BLaER1 (cell line): Measurements from ENCODE around the gene ZNF83.
"Not testable (repeated sequence)": the region's sequence is repeated elsewhere in the genome, so short reads cannot be mapped to it uniquely, and the experiment has no call there.

Source experiments
- H3K27ac ChIP-seq: shearing (Covaris generic); formaldehyde crosslinking; 2 replicates; pipeline ENCODE4 v1.8.1; 2022
- H3K27me3 ChIP-seq: shearing (Covaris generic); formaldehyde crosslinking; 2 replicates; pipeline ENCODE4 v1.8.1; 2022
- H3K36me3 ChIP-seq: shearing (Covaris generic); formaldehyde crosslinking; 2 replicates; pipeline ENCODE4 v1.8.1; 2022
- H3K4me1 ChIP-seq: shearing (Covaris generic); formaldehyde crosslinking; 2 replicates; pipeline ENCODE4 v1.8.1; 2022
- H3K4me2 ChIP-seq: shearing (Covaris generic); formaldehyde crosslinking; 2 replicates; pipeline ENCODE4 v1.8.1; 2022
- H3K4me3 ChIP-seq: shearing (Covaris generic); formaldehyde crosslinking; 2 replicates; pipeline ENCODE4 v1.8.1; 2022
- H3K9ac ChIP-seq: shearing (Covaris generic); formaldehyde crosslinking; 2 replicates; pipeline ENCODE4 v1.8.1; 2022
- H3K9me3 ChIP-seq: shearing (Covaris generic); formaldehyde crosslinking; 2 replicates; pipeline ENCODE4 v1.8.1; 2022
- H4K20me1 ChIP-seq: shearing (Covaris generic); formaldehyde crosslinking; 2 replicates; pipeline ENCODE4 v1.8.1; 2022
- Cebpa-rat ChIP-seq: shearing (Covaris generic); IDR thresholded peaks from 2 replicates; pipeline ENCODE4 v1.8.1; 2022

ZNF83 gene

GRCh38 chr19:52646571-52647217 is 8.5 kb upstream of the ZNF83 start:
- Histone ChIP-seq H4K20me1 (no peaks in the 10 kb centered on the region), H3K9ac (no peak overlapping the region), H3K27ac (no peak overlapping the region), H3K27me3 (no peaks in the 10 kb centered on the region), H3K4me3 (no peak overlapping the region), H3K36me3 (peaks cover 74% of the 10 kb centered on the region), H3K4me2 (no peak overlapping the region), H3K9me3 (peaks cover 63% of the 10 kb centered on the region), H3K4me1 (no peaks in the 10 kb centered on the region)
- TF ChIP-seq Cebpa-rat: no peak

GRCh38 chr19:52640916-52641315 is 2.8 kb upstream of the ZNF83 start:
- no peak overlapping the region for H3K4me3 ChIP-seq
- H3K36me3 ChIP-seq: peaks cover 16% of the 10 kb centered on the region
- TF ChIP-seq Cebpa-rat: no peak
- no peak overlapping the region for H3K9ac ChIP-seq
- H3K9me3 ChIP-seq: peaks cover 5% of the 10 kb centered on the region
- no peak overlapping the region for H3K4me2 ChIP-seq
- no peak overlapping the region for H3K27ac ChIP-seq
- no peaks in the 10 kb centered on the region for H4K20me1 ChIP-seq
- H3K4me1 ChIP-seq: peaks cover 22% of the 10 kb centered on the region
- H3K27me3 ChIP-seq: no peaks in the 10 kb centered on the region

- peaks cover 17% of the 10 kb centered on the region for H3K36me3 ChIP-seq
- H3K4me3 ChIP-seq: no peak overlapping the region
- H3K9ac ChIP-seq: no peak overlapping the region
- no peaks in the 10 kb centered on the region for H3K9me3 ChIP-seq
- no peak overlapping the region for H3K27ac ChIP-seq
- H3K4me1 ChIP-seq: peaks cover 22% of the 10 kb centered on the region
- H3K27me3 ChIP-seq: no peaks in the 10 kb centered on the region
- TF ChIP-seq Cebpa-rat: no peak
- H4K20me1 ChIP-seq: no peaks in the 10 kb centered on the region
- no peak overlapping the region for H3K4me2 ChIP-seq
Observed at GRCh38 chr19:52639996-52640395, 1.8 kb upstream of the ZNF83 start.

GRCh38 chr19:52638601-52639000 is 446 bp upstream of the ZNF83 start:
- no peaks in the 10 kb centered on the region for H3K9me3 ChIP-seq
- H3K27me3 ChIP-seq: no peaks in the 10 kb centered on the region
- TF ChIP-seq Cebpa-rat: no peak
- H3K4me1 ChIP-seq: peaks cover 22% of the 10 kb centered on the region
- H3K9ac ChIP-seq: peak overlapping the region; percentile 67
- H4K20me1 ChIP-seq: no peaks in the 10 kb centered on the region
- H3K4me3 ChIP-seq: peak overlapping the region; percentile 85
- H3K27ac ChIP-seq: no peak overlapping the region
- peak overlapping the region; percentile 77 for H3K4me2 ChIP-seq
- H3K36me3 ChIP-seq: peaks cover 22% of the 10 kb centered on the region

GRCh38 chr19:52635786-52636570 is 2.2 kb downstream of the ZNF83 start:
- H4K20me1 ChIP-seq: no peaks in the 10 kb centered on the region
- peaks cover 22% of the 10 kb centered on the region for H3K4me1 ChIP-seq
- H3K9me3 ChIP-seq: no peaks in the 10 kb centered on the region
- H3K36me3 ChIP-seq: peaks cover 30% of the 10 kb centered on the region
- H3K9ac ChIP-seq: no peak overlapping the region
- no peak for TF ChIP-seq Cebpa-rat
- peak overlapping the region; percentile 99; the same call in 1 of the 2 replicates for H3K4me2 ChIP-seq
- H3K4me3 ChIP-seq: no peak overlapping the region
- H3K27ac ChIP-seq: no peak overlapping the region
- no peaks in the 10 kb centered on the region for H3K27me3 ChIP-seq

- not testable (repeated sequence) for H3K4me2 ChIP-seq, H3K27ac ChIP-seq, H3K4me1 ChIP-seq, H3K9ac ChIP-seq, H3K4me3 ChIP-seq, H3K27me3 ChIP-seq, H4K20me1 ChIP-seq
- peaks cover 23% of the 10 kb centered on the region for H3K9me3 ChIP-seq
- H3K36me3 ChIP-seq: peaks cover 79% of the 10 kb centered on the region
Observed at GRCh38 chr19:52627441-52627840, 10.7 kb downstream of the ZNF83 start.

GRCh38 chr19:52626915-52627314 is 11.2 kb downstream of the ZNF83 start:
- peaks cover 84% of the 10 kb centered on the region for H3K36me3 ChIP-seq
- no peak overlapping the region for H3K9ac ChIP-seq
- H3K4me2 ChIP-seq: no peak overlapping the region
- H3K4me1 ChIP-seq: no peaks in the 10 kb centered on the region
- peaks cover 23% of the 10 kb centered on the region for H3K9me3 ChIP-seq
- peaks cover 8% of the 10 kb centered on the region; the same call in 1 of the 2 replicates for H4K20me1 ChIP-seq
- TF ChIP-seq Cebpa-rat: no peak
- H3K4me3 ChIP-seq: no peak overlapping the region
- H3K27ac ChIP-seq: no peak overlapping the region
- no peaks in the 10 kb centered on the region for H3K27me3 ChIP-seq

GRCh38 chr19:52622261-52622660 is 15.9 kb downstream of the ZNF83 start:
- Histone ChIP-seq H3K4me1 (no peaks in the 10 kb centered on the region), H3K36me3 (peaks cover 99% of the 10 kb centered on the region), H3K9ac (no peak overlapping the region), H3K27me3 (no peaks in the 10 kb centered on the region), H3K27ac (no peak overlapping the region), H3K4me3 (no peak overlapping the region), H3K4me2 (no peak overlapping the region), H4K20me1 (peaks cover 24% of the 10 kb centered on the region; the same call in 1 of the 2 replicates), H3K9me3 (peaks cover 33% of the 10 kb centered on the region)
- no peak for TF ChIP-seq Cebpa-rat

GRCh38 chr19:52621376-52621775 is 16.8 kb downstream of the ZNF83 start:
- no peak overlapping the region for H3K9ac ChIP-seq
- no peak for TF ChIP-seq Cebpa-rat
- H4K20me1 ChIP-seq: peaks cover 24% of the 10 kb centered on the region; the same call in 1 of the 2 replicates
- H3K9me3 ChIP-seq: peaks cover 34% of the 10 kb centered on the region
- H3K4me1 ChIP-seq: no peaks in the 10 kb centered on the region
- H3K27me3 ChIP-seq: no peaks in the 10 kb centered on the region
- H3K27ac ChIP-seq: no peak overlapping the region
- H3K4me2 ChIP-seq: no peak overlapping the region
- peaks cover 99% of the 10 kb centered on the region for H3K36me3 ChIP-seq
- no peak overlapping the region for H3K4me3 ChIP-seq

GRCh38 chr19:52613299-52613906 is 24.8 kb downstream of the ZNF83 start:
- Histone ChIP-seq H4K20me1 (no peaks in the 10 kb centered on the region), H3K4me2 (no peak overlapping the region), H3K4me3 (peak overlapping the region; percentile 36; the same call in 1 of the 2 replicates), H3K9ac (no peak overlapping the region), H3K27ac (no peak overlapping the region), H3K27me3 (no peaks in the 10 kb centered on the region), H3K36me3 (peaks cover 100% of the 10 kb centered on the region), H3K9me3 (peaks cover 100% of the 10 kb centered on the region), H3K4me1 (no peaks in the 10 kb centered on the region)
- no peak for TF ChIP-seq Cebpa-rat
